HCT116 (cell line): ENCODE data around the gene CHRND. TPM values are rescaled to one million over a fixed set of nuclear protein-coding genes. Genes with fewer than 3 reads are reported as not detected.

Source experiments
- ATAC-seq: fragments of 200-7000 bp; cut with Tn5 transposase; 2 replicates; pipeline ENCODE4 v1.9.1; 2020; ENCODE audit warnings: mild to moderate bottlenecking, moderate library complexity
- BruUV-seq: library from RNA; stranded (reverse); fragments of 400-500 nt; replicated peaks from 2 replicates; lab custom pipeline; 2021; lab: Mats Ljungman, UMichigan
- CTCF ChIA-PET: fragments of 300-600 bp; sonication (Branson Sonifier 250); formaldehyde crosslinking; loops from one replicate; lab custom pipeline; 2021; ENCODE audit warnings: antibody characterized with exemption; lab: Charles Lee
- POLR2A ChIA-PET: fragments of 300-600, 350-600 bp; sonication (Branson Sonifier 250); formaldehyde crosslinking; loops from one replicate; lab custom pipeline; 2021; ENCODE audit warnings: antibody characterized with exemption; lab: Charles Lee
- RAD21 ChIA-PET, 2 experiments: fragments of 300-600 bp; sonication (Branson Sonifier 250); formaldehyde crosslinking; loops; one replicate each; lab custom pipeline; 2023; ENCODE audit warnings: low total read pairs in 2 of 2; ENCODE audit not compliant: uncharacterized antibody in 2 of 2, unreplicated experiment in 2 of 2, low non-redundant PET in 1 of 2; lab: Charles Lee
- DNase-seq: peaks from one replicate; pipeline ENCODE4 v3.0.0-alpha.2; 2010; ENCODE audit warnings: low read depth, low spot score
- H2AFZ ChIP-seq: fragments of 200-600 bp; shearing (Covaris generic), sonication (generic); 2 replicates; pipeline ENCODE4 v1.6.1; 2017; ENCODE audit warnings: low read depth, mixed run types, mixed read lengths, antibody characterized with exemption, low read length; ENCODE audit not compliant: poor library complexity, severe bottlenecking
- H3K27ac ChIP-seq: 2 replicates; pipeline ENCODE4 v1.5.1; 2012; ENCODE audit warnings: low read depth, low read length
- H3K27me3 ChIP-seq: fragments of 200-600 bp; sonication (generic); 2 replicates; pipeline ENCODE4 v1.6.1; 2016; ENCODE audit warnings: mixed run types, low read length, mixed read lengths; ENCODE audit not compliant: insufficient read depth
- H3K36me3 ChIP-seq, 2 experiments: fragments of 200-500 bp in 1 of 2; fragments of 200-600 bp in 1 of 2; sonication (Bioruptor generic) in 1 of 2; sonication (generic) in 1 of 2; 2 replicates each; pipeline versions ENCODE4 v1.5.1 to v1.6.1; 2014 to 2016; ENCODE audit warnings: low read length in 2 of 2, inconsistent platforms in 1 of 2, mixed read lengths in 1 of 2, mixed run types in 1 of 2; ENCODE audit not compliant: insufficient read depth in 2 of 2, control insufficient read depth in 1 of 2
- H3K4me1 ChIP-seq, 2 experiments: fragments of 200-600 bp in 1 of 2; sonication (generic) in 1 of 2; 2 replicates each; pipeline versions ENCODE4 v1.5.1 to v1.6.1; 2012 to 2017; ENCODE audit warnings: low read length in 2 of 2, inconsistent platforms in 1 of 2, mild to moderate bottlenecking in 1 of 2, mixed read lengths in 1 of 2, mixed run types in 1 of 2, moderate library complexity in 1 of 2; ENCODE audit not compliant: insufficient read depth in 2 of 2, control insufficient read depth in 1 of 2
- H3K4me2 ChIP-seq: fragments of 200-600 bp; sonication (generic); 2 replicates; pipeline ENCODE4 v1.6.1; 2017; ENCODE audit warnings: mixed run types, low read length, mixed read lengths
- H3K4me3 ChIP-seq, 2 experiments: fragments of 200-600 bp in 1 of 2; sonication (generic) in 1 of 2; replicated peaks in 1 of 2; 2 replicates each; pipeline ENCODE4 v1.5.1; 2011 to 2016; ENCODE audit warnings: low read length in 2 of 2, control low read depth in 1 of 2, low read depth in 1 of 2, mild to moderate bottlenecking in 1 of 2, mixed read lengths in 1 of 2, mixed run types in 1 of 2
- H3K79me2 ChIP-seq: fragments of 200-600 bp; sonication (generic); 2 replicates; pipeline ENCODE4 v1.6.1; 2017; ENCODE audit warnings: mild to moderate bottlenecking, mixed run types, low read length, moderate library complexity, mixed read lengths; ENCODE audit not compliant: insufficient read depth
- H3K9ac ChIP-seq: fragments of 200-600 bp; sonication (generic); 2 replicates; pipeline ENCODE4 v1.6.1; 2016; ENCODE audit warnings: low read length, mixed read lengths
- H3K9me2 ChIP-seq: fragments of 200-600 bp; sonication (generic), shearing (Covaris generic); 2 replicates; pipeline ENCODE4 v1.6.1; 2017; ENCODE audit warnings: mixed run types, mild to moderate bottlenecking, moderate library complexity; ENCODE audit not compliant: insufficient read depth
- H3K9me3 ChIP-seq, 2 experiments: fragments of 200-500 bp in 1 of 2; fragments of 200-600 bp in 1 of 2; sonication (Bioruptor generic) in 1 of 2; sonication (generic) in 1 of 2; 2 replicates each; pipeline ENCODE4 v1.6.1; 2014 to 2017; ENCODE audit warnings: low read length in 2 of 2, mixed read lengths in 2 of 2, inconsistent platforms in 1 of 2, low read depth in 1 of 2, mild to moderate bottlenecking in 1 of 2, mixed run types in 1 of 2, moderate library complexity in 1 of 2; ENCODE audit not compliant: control insufficient read depth in 1 of 2, insufficient read depth in 1 of 2
- H4K20me1 ChIP-seq: fragments of 200-600 bp; sonication (generic), shearing (Covaris generic); 2 replicates; pipeline ENCODE4 v1.6.1; 2017; ENCODE audit warnings: mixed run types, mild to moderate bottlenecking, moderate library complexity; ENCODE audit not compliant: insufficient read depth
- EZH2 ChIP-seq: fragments of 200-600 bp; sonication (generic); IDR thresholded peaks from 2 replicates; pipeline ENCODE4 v1.6.1; 2017; ENCODE audit warnings: antibody characterized with exemption, mixed run types
- JUND ChIP-seq: IDR thresholded peaks from 2 replicates; pipeline ENCODE4 v1.6.1; 2012
- ZNF274 ChIP-seq: fragments of 200-500 bp; sonication (Bioruptor generic); IDR thresholded peaks from 2 replicates; pipeline ENCODE4 v1.6.1; 2014; ENCODE audit warnings: mild to moderate bottlenecking, low read depth, low read length, inconsistent platforms
- intact Hi-C: fragments of 100-400 bp; cut with micrococcal nuclease; formaldehyde crosslinking; loops from 2 replicates; pipeline ENCODE4 v1.10.0; 2022
- total RNA-seq: library from RNA; stranded (reverse); gene quantifications from one replicate; pipeline ENCODE4 v1.2.1, GENCODE V29; 2021; ENCODE audit not compliant: unreplicated experiment
- TF ChIP-seq, protein P1 (sequence below), 3 experiments: fragments of 200-600 bp in 1 of 3; sonication (generic) in 1 of 3; IDR thresholded peaks in 2 of 3; conservative IDR thresholded peaks in 1 of 3; 2 replicates each; pipeline ENCODE4 v1.5.1; 2012 to 2017; ENCODE audit warnings: low read depth in 2 of 3, low read length in 2 of 3, antibody characterized with exemption in 1 of 3, borderline replicate concordance in 1 of 3, control low read depth in 1 of 3, mild to moderate bottlenecking in 1 of 3, mixed read lengths in 1 of 3, mixed run types in 1 of 3, moderate library complexity in 1 of 3; ENCODE audit not compliant: insufficient read depth in 1 of 3

Gene CHRND
- total RNA-seq, 1 experiment from 2014 or later = not detected

DNA sequence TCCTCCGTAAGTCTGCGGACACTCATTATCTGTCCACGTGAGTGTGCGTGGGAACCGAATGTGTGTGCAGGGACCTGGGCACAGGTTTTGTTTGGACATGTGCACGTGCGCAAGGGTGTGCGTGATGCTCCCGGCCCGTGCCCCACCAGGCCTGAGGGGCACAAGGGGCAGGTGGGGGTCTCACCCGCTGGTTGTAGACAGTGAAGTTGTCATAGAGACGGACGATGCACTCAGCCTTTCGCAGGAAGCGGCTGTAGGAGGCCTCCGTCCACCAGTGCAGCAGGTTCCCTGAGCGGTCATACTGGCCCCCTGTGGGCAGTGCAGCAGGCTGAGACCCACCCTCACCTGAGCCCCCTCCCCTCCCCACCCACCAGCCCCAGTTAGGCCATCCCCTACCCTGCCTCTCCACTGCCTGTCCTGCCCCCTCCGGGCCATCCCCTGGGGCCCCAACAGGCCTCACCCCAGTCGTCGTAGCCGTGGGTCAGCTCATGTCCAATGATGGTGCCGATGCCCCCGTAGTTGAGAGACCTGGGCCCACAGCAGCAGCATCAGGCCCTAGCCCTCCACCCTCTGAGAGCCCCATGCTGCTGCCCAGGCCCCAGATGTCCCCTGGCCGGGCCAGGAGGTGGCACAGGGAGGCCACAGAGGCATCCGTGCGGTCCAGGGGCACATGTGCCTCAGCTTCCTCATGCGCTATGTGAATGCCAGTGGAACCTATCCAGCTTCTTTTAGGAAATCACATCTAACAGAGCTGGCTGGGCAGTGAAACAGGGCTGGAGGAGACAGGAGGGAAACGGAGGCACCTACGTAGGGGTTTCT lies 44.4 kb upstream of the CHRND start:
- RAD21 ChIA-PET = no interaction called here
- Histone ChIP-seq H3K4me2 (no peak overlapping the region), H3K4me1 (no peaks in the 10 kb centered on the region), H3K9me2 (no peaks in the 10 kb centered on the region), H3K27ac (no peak overlapping the region), H3K36me3 (no peaks in the 10 kb centered on the region), H4K20me1 (no peaks in the 10 kb centered on the region), H3K79me2 (no peaks in the 10 kb centered on the region), H3K9ac (no peak overlapping the region), H2AFZ (no peak overlapping the region), H3K4me3 (no peak overlapping the region), H3K27me3 (no peaks in the 10 kb centered on the region), H3K9me3 (no peaks in the 10 kb centered on the region)
- no peak for DNase-seq
- no peak for ATAC-seq
- BruUV-seq = no TSS peak
- CTCF ChIA-PET = no interaction called here
- intact Hi-C loops = no loop called here
- TF ChIP-seq EZH2 (no peak), ZNF274 (no peak), JUND (no peak)
- TF ChIP-seq, protein P1, sequence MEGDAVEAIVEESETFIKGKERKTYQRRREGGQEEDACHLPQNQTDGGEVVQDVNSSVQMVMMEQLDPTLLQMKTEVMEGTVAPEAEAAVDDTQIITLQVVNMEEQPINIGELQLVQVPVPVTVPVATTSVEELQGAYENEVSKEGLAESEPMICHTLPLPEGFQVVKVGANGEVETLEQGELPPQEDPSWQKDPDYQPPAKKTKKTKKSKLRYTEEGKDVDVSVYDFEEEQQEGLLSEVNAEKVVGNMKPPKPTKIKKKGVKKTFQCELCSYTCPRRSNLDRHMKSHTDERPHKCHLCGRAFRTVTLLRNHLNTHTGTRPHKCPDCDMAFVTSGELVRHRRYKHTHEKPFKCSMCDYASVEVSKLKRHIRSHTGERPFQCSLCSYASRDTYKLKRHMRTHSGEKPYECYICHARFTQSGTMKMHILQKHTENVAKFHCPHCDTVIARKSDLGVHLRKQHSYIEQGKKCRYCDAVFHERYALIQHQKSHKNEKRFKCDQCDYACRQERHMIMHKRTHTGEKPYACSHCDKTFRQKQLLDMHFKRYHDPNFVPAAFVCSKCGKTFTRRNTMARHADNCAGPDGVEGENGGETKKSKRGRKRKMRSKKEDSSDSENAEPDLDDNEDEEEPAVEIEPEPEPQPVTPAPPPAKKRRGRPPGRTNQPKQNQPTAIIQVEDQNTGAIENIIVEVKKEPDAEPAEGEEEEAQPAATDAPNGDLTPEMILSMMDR (IDR thresholded peaks at IDR 0.05 in 2 of 3, conservative IDR thresholded peaks at IDR 0.05 in 1 of 3; ENCODE audit: borderline replicate concordance in 1 of 3, insufficient read depth in 1 of 3, low read depth in 2 of 3, low read length in 2 of 3) = no peak
- POLR2A ChIA-PET = interaction anchor here (0.6 kb wide), 1 partner anchor 9 kb away, joined by 4 read pairs; no protein-coding TSS in a partner anchor
